ENCODE results near the gene PIP5K1C. TPM values are rescaled to one million over a fixed set of nuclear protein-coding genes. Genes with fewer than 3 reads are reported as not detected.

The PIP5K1C gene
- total RNA-seq, 1 donor from 2014 or later: 11.7 TPM

GRCh38 chr19:3642296-3642695 lies 58.0 kb downstream of the PIP5K1C start:
- DNase-seq (ENCODE audit: low read depth): no peak
- TF ChIP-seq CTCF (conservative IDR thresholded peaks at IDR 0.05; ENCODE audit: low read depth, low read length): no peak
- H3K4me3 ChIP-seq (ENCODE audit: low read depth, low read length): no peak overlapping the region

- no peak overlapping the region for H3K4me3 ChIP-seq (ENCODE audit: low read depth, low read length)
- DNase-seq (ENCODE audit: low read depth): no peak
- no peak for TF ChIP-seq CTCF (conservative IDR thresholded peaks at IDR 0.05; ENCODE audit: low read depth, low read length)
These were observed 58.6 kb downstream of the PIP5K1C start for GRCh38 chr19:3641515-3642269.

GRCh38 chr19:3639479-3639878 lies 60.8 kb downstream of the PIP5K1C start:
- H3K4me3 ChIP-seq (ENCODE audit: low read depth, low read length): no peak overlapping the region
- DNase-seq (ENCODE audit: low read depth): no peak
- no peak for TF ChIP-seq CTCF (conservative IDR thresholded peaks at IDR 0.05; ENCODE audit: low read depth, low read length)

- DNase-seq (ENCODE audit: low read depth): no peak
- TF ChIP-seq CTCF (conservative IDR thresholded peaks at IDR 0.05; ENCODE audit: low read depth, low read length): no peak
- H3K4me3 ChIP-seq (ENCODE audit: low read depth, low read length): no peak overlapping the region
These were observed 61.8 kb downstream of the PIP5K1C start for GRCh38 chr19:3638208-3639193.

GRCh38 chr19:3637621-3638020 lies 62.6 kb downstream of the PIP5K1C start:
- no peak for TF ChIP-seq CTCF (conservative IDR thresholded peaks at IDR 0.05; ENCODE audit: low read depth, low read length)
- DNase-seq (ENCODE audit: low read depth): no peak
- no peak overlapping the region for H3K4me3 ChIP-seq (ENCODE audit: low read depth, low read length)

GRCh38 chr19:3636962-3637361 lies 63.3 kb downstream of the PIP5K1C start:
- no peak for TF ChIP-seq CTCF (conservative IDR thresholded peaks at IDR 0.05; ENCODE audit: low read depth, low read length)

More at GRCh38 chr19:3636962-3637361, 63.3 kb downstream of the PIP5K1C start:
- H3K4me3 ChIP-seq (ENCODE audit: low read depth, low read length): no peak overlapping the region
- no peak for DNase-seq (ENCODE audit: low read depth)

Measured in epithelial cell of proximal tubule (primary cell).